Prostate gland (tissue), 2 donors: ENCODE data around the gene CABP7. TPM values are rescaled to one million over a fixed set of nuclear protein-coding genes. Genes with fewer than 3 reads are reported as not detected.

Source experiments
- DNase-seq: peaks from one replicate; pipeline ENCODE4 v3.0.0-alpha.2; 2019; ENCODE audit warnings: low spot score
- H3K27ac ChIP-seq, 2 donors: fragments of 200-600 bp; sonication (generic); 2 replicates each; pipeline ENCODE4 v1.5.1; 2017 to 2019
- H3K27me3 ChIP-seq: fragments of 200-600 bp; sonication (generic); replicated peaks from 2 replicates; pipeline ENCODE4 v1.5.1; 2019; ENCODE audit not compliant: insufficient read depth
- H3K36me3 ChIP-seq, 2 donors: fragments of 200-600 bp; sonication (generic); 1 replicate in 1 of 2; 2 replicates in 1 of 2; pipeline versions ENCODE4 v1.5.1 to v1.8.1; 2017 to 2019
- H3K4me1 ChIP-seq: fragments of 200-600 bp; sonication (generic); replicated peaks from 2 replicates; pipeline ENCODE4 v1.5.1; 2019
- H3K4me3 ChIP-seq, 2 donors: fragments of 200-600 bp; sonication (generic); 2 replicates each; pipeline ENCODE4 v1.5.1; 2017 to 2019
- H3K9me3 ChIP-seq: fragments of 200-600 bp; sonication (generic); 2 replicates; pipeline ENCODE4 v1.5.1; 2017
- CTCF ChIP-seq, 4 experiments: fragments of 200-600 bp in 2 of 4; fragments of 450-650 bp in 2 of 4; sonication (generic) in 2 of 4; IDR thresholded peaks; 1 replicate in 3 of 4; 2 replicates in 1 of 4; pipeline ENCODE4 v1.5.1; 2016 to 2019; ENCODE audit warnings: antibody characterized with exemption in 4 of 4, mild to moderate bottlenecking in 2 of 4, moderate library complexity in 2 of 4
- POLR2A ChIP-seq: fragments of 450-650 bp; IDR thresholded peaks from one replicate; pipeline ENCODE4 v1.6.1; 2016; ENCODE audit warnings: antibody characterized with exemption, mild to moderate bottlenecking
- POLR2AphosphoS5 ChIP-seq: sonication (generic); formaldehyde crosslinking; IDR thresholded peaks from one replicate; pipeline ENCODE4 v1.6.1; 2017; ENCODE audit warnings: antibody characterized with exemption
- WGBS: methylation state at CpG from one replicate; pipeline ENCODE4 v1.1.5; 2018; 5-methylcytosine and 5-hydroxymethylcytosine counted together
- intact Hi-C: fragments of 100-400 bp; cut with DNase I; formaldehyde crosslinking; loops from one replicate; pipeline ENCODE4 v1.14.2; 2022
- total RNA-seq, 2 donors: library from RNA; depleted of rRNA; stranded (reverse); fragments of >200 nt; gene quantifications; one replicate each; pipeline ENCODE4 v1.1.0, GENCODE V29; 2016

CABP7 gene
- total RNA-seq, 2 donors from 2014 or later: 1.5 TPM; not detected in 1

- Histone ChIP-seq H3K4me1 (no peaks in the 10 kb centered on the region), H3K27ac (no peak overlapping the region), H3K27me3 (no peaks in the 10 kb centered on the region), H3K36me3 (no peaks in the 10 kb centered on the region), H3K4me3 (no peak overlapping the region), H3K9me3 (no peaks in the 10 kb centered on the region)
- intact Hi-C loops: no loop called here
- TF ChIP-seq POLR2AphosphoS5 (no peak), CTCF (IDR thresholded peaks at IDR 0.05) (no peak), POLR2A (no peak)
- DNase-seq: no peak
- 93% methylated on average over 2 of the region's 2 CpGs for WGBS
Observed at GRCh38 chr22:29741926-29742325, 22.1 kb downstream of the CABP7 start.

DNA sequence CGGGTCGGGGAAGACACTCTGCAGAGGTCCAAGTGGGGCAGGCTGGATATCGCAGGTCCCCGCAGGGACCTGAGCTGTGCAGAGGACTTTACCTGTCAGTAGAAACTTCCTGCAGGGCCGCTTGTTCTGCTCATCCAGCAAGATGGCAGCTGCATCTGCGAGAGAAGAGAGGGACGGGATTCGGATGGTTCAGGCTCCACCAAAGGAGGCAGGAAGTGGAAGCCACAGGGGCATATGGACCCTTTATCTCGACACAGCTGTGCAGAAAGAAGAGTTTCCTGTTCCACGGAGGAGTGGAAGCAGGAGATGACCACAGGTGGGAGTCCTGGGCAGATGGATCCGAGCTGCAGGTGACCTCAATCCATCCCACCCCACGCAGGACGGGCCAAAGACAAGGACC lies 22.5 kb downstream of the CABP7 start:
- Histone ChIP-seq H3K9me3 (no peaks in the 10 kb centered on the region), H3K27me3 (no peaks in the 10 kb centered on the region), H3K27ac (no peak overlapping the region), H3K4me3 (no peak overlapping the region), H3K36me3 (no peaks in the 10 kb centered on the region), H3K4me1 (no peaks in the 10 kb centered on the region)
- 82% methylated on average over 13 of the region's 13 CpGs for WGBS
- intact Hi-C loops: no loop called here
- TF ChIP-seq CTCF (IDR thresholded peaks at IDR 0.05) (no peak), POLR2A (no peak), POLR2AphosphoS5 (no peak)
- DNase-seq: no peak

GRCh38 chr22:29744902-29745301 lies 25.1 kb downstream of the CABP7 start:
- WGBS: 32% methylated on average over 8 of the region's 8 CpGs
- Histone ChIP-seq H3K27ac (no peak overlapping the region), H3K4me3 (no peak overlapping the region), H3K9me3 (no peaks in the 10 kb centered on the region), H3K4me1 (no peaks in the 10 kb centered on the region), H3K36me3 (no peaks in the 10 kb centered on the region), H3K27me3 (no peaks in the 10 kb centered on the region)
- intact Hi-C loops: no loop called here
- DNase-seq: peak; percentile 89
- TF ChIP-seq POLR2A: no peak
- peak; percentile 84 for TF ChIP-seq POLR2AphosphoS5

DNA sequence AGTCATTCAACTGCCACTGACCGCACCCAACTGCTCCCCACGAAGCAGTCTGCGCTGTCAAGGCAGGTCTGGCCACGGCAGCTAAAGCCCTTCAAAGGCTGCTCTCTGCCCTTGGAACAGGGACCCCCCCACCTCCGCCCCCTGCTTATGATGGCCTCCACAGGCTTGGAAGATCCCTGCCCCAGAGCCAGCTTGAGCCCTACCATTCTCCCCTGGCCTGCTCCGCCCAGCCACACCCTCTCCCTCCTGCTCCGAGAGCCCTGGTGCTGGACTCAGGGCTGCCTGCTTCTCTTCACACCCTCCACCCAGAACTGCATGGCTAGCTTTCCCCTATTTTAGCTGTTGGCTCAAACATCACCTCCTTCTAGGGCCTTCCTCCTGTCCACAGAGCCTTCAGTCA lies 28.0 kb downstream of the CABP7 start:
- DNase-seq: no peak
- Histone ChIP-seq H3K36me3 (no peaks in the 10 kb centered on the region), H3K27ac (no peak overlapping the region), H3K27me3 (no peaks in the 10 kb centered on the region), H3K9me3 (no peaks in the 10 kb centered on the region), H3K4me3 (no peak overlapping the region), H3K4me1 (no peaks in the 10 kb centered on the region)
- no peak for TF ChIP-seq CTCF (IDR thresholded peaks at IDR 0.05)
- no peak for TF ChIP-seq POLR2A
- no peak for TF ChIP-seq POLR2AphosphoS5
- WGBS: 94% methylated on average over 7 of the region's 7 CpGs
- intact Hi-C loops: no loop called here

DNA sequence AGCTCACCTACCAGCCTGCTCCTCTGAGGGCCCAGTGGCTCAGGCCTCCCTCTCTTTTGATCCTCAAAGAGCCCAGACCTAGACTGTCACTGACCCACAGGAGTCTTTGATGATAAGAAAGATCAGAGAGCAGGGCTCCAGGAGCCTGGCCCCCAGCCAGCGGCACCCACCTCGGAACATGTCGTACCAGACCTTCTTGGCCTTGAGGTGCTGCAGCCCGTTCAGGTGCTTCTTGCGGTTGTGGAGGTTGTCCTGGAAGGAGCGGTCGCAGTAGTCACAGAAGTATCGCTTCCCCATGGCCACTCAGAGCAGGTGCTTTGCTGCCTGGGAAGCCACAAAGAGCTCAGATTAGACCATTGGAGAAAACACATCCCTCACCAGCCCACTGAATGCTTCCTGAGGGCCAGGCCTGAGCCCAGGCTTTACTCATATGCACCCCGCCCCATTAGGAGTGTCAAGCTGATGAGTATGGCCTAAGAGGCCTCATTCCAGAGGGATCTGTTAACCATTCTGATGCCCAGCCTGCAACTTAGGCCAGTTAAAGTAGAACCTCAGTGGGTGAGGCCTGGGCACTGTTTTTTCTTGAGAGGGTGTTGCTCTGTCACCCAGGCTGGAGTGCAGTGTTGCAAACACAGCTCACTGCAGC lies 28.6 kb downstream of the CABP7 start:
- Histone ChIP-seq H3K36me3 (no peaks in the 10 kb centered on the region), H3K27ac (no peak overlapping the region)
- no peak for TF ChIP-seq POLR2A

GRCh38 chr22:29750029-29750428 lies 30.2 kb downstream of the CABP7 start:
- Histone ChIP-seq H3K27me3 (no peaks in the 10 kb centered on the region), H3K27ac (no peak overlapping the region), H3K4me3 (no peak overlapping the region), H3K4me1 (no peaks in the 10 kb centered on the region), H3K36me3 (no peaks in the 10 kb centered on the region), H3K9me3 (no peaks in the 10 kb centered on the region)
- 93% methylated on average over 3 of the region's 3 CpGs for WGBS
- TF ChIP-seq POLR2AphosphoS5 (no peak), CTCF (IDR thresholded peaks at IDR 0.05) (no peak), POLR2A (no peak)
- no peak for DNase-seq
- intact Hi-C loops: no loop called here

More for the DNA sequence above, 28.6 kb downstream of the CABP7 start:
- no peak overlapping the region for H3K4me3 ChIP-seq
- DNase-seq: no peak
- intact Hi-C loops: no loop called here
- no peaks in the 10 kb centered on the region for H3K27me3 ChIP-seq
- no peaks in the 10 kb centered on the region for H3K9me3 ChIP-seq
- WGBS: 92% methylated on average over 9 of the region's 9 CpGs
- no peaks in the 10 kb centered on the region for H3K4me1 ChIP-seq
